Right atrium auricular region (tissue), 2 donors: ENCODE measurements around the gene RMI1. TPM values are rescaled to one million over a fixed set of nuclear protein-coding genes. Genes with fewer than 3 reads are reported as not detected.

ENCODE experiments used
- DNase-seq: peaks from one replicate; pipeline ENCODE4 v3.0.0-alpha.2; 2019; ENCODE audit warnings: low spot score
- H3K27ac ChIP-seq, 2 donors: fragments of 200-600 bp; sonication (generic); 1 replicate in 1 of 2; 2 replicates in 1 of 2; pipeline ENCODE4 v1.5.1; 2016 to 2019
- H3K27me3 ChIP-seq, 2 donors: fragments of 200-600 bp; sonication (generic); one replicate each; pipeline versions ENCODE4 v1.5.1 to v1.6.0; 2017 to 2019
- H3K36me3 ChIP-seq: fragments of 200-600 bp; sonication (generic); one replicate; pipeline ENCODE4 v1.5.1; 2016
- H3K4me1 ChIP-seq, 2 donors: fragments of 200-600 bp; sonication (generic); one replicate each; pipeline versions ENCODE4 v1.5.1 to v1.6.0; 2017 to 2019
- H3K4me3 ChIP-seq, 2 donors: fragments of 200-600 bp; sonication (generic); 1 replicate in 1 of 2; 2 replicates in 1 of 2; pipeline ENCODE4 v1.5.1; 2017 to 2019; ENCODE audit warnings: mild to moderate bottlenecking in 1 of 2, moderate library complexity in 1 of 2
- H3K9me3 ChIP-seq, 2 donors: fragments of 200-600 bp; sonication (generic); one replicate each; pipeline ENCODE4 v1.5.1; 2019
- CTCF ChIP-seq, 2 donors: fragments of 200-600 bp; sonication (generic); IDR thresholded peaks; one replicate each; pipeline ENCODE4 v1.5.1; 2019; ENCODE audit warnings: antibody characterized with exemption in 2 of 2
- total RNA-seq, 2 donors: library from RNA; depleted of rRNA; stranded (reverse); fragments of >200 nt; gene quantifications; one replicate each; pipeline ENCODE4 v1.1.0, GENCODE V29; 2016

RMI1 gene
- total RNA-seq, 2 donors from 2014 or later: 2.1 to 3.1 TPM

- TF ChIP-seq CTCF (IDR thresholded peaks at IDR 0.05): no peak
- Histone ChIP-seq H3K36me3 (peaks cover 16% of the 10 kb centered on the region), H3K27ac (peak overlapping the region; percentile 81 to 85), H3K9me3 (no peaks in the 10 kb centered on the region), H3K4me3 (peak overlapping the region; percentile 56 to 73), H3K4me1 (peaks cover 5 to 14% of the 10 kb centered on the region in 2 donors), H3K27me3 (no peaks in the 10 kb centered on the region)
- DNase-seq: no peak
Measured at GRCh38 chr9:83956086-83956435, 24.5 kb upstream of the RMI1 start.

- peak; percentile 81 for DNase-seq
- Histone ChIP-seq H3K4me1 (peaks cover 5 to 14% of the 10 kb centered on the region in 2 donors), H3K36me3 (peaks cover 16% of the 10 kb centered on the region), H3K9me3 (no peaks in the 10 kb centered on the region), H3K4me3 (peak overlapping the region; percentile 56 to 73), H3K27ac (peak overlapping the region; percentile 81 to 85), H3K27me3 (no peaks in the 10 kb centered on the region)
- peak in 1 of 2 donors; percentile 22 for TF ChIP-seq CTCF (IDR thresholded peaks at IDR 0.05)
Measured at GRCh38 chr9:83956436-83957247, 24.0 kb upstream of the RMI1 start.

GRCh38 chr9:83957248-83957513 lies 23.4 kb upstream of the RMI1 start:
- H3K9me3 ChIP-seq: no peaks in the 10 kb centered on the region
- no peak for TF ChIP-seq CTCF (IDR thresholded peaks at IDR 0.05)
- H3K36me3 ChIP-seq: peaks cover 12% of the 10 kb centered on the region
- peak overlapping the region; percentile 56 to 73 for H3K4me3 ChIP-seq
- H3K27ac ChIP-seq: peak overlapping the region; percentile 81 to 85
- peaks cover 5 to 14% of the 10 kb centered on the region in 2 donors for H3K4me1 ChIP-seq
- no peak for DNase-seq
- H3K27me3 ChIP-seq: no peaks in the 10 kb centered on the region

- peaks cover 6% of the 10 kb centered on the region for H3K36me3 ChIP-seq
- no peak for TF ChIP-seq CTCF (IDR thresholded peaks at IDR 0.05)
Measured at GRCh38 chr9:83959061-83959460, 21.5 kb upstream of the RMI1 start.

GRCh38 chr9:83960991-83961390 lies 19.6 kb upstream of the RMI1 start:
- TF ChIP-seq CTCF (IDR thresholded peaks at IDR 0.05): no peak

More at GRCh38 chr9:83959061-83959460, 21.5 kb upstream of the RMI1 start:
- H3K4me3 ChIP-seq: no peak overlapping the region
- H3K27me3 ChIP-seq: no peaks in the 10 kb centered on the region
- H3K27ac ChIP-seq: no peak overlapping the region
- H3K4me1 ChIP-seq: peaks cover 5 to 14% of the 10 kb centered on the region in 2 donors
- H3K9me3 ChIP-seq: no peaks in the 10 kb centered on the region
- DNase-seq: no peak

GRCh38 chr9:83962165-83962564 lies 18.4 kb upstream of the RMI1 start:
- no peak for DNase-seq
- Histone ChIP-seq H3K36me3 (no peaks in the 10 kb centered on the region), H3K4me1 (no peaks in the 10 kb centered on the region), H3K9me3 (no peaks in the 10 kb centered on the region), H3K4me3 (no peak overlapping the region), H3K27me3 (no peaks in the 10 kb centered on the region), H3K27ac (no peak overlapping the region)
- TF ChIP-seq CTCF (IDR thresholded peaks at IDR 0.05): no peak

More at GRCh38 chr9:83960991-83961390, 19.6 kb upstream of the RMI1 start:
- Histone ChIP-seq H3K4me1 (peaks cover 0 to 2% of the 10 kb centered on the region in 2 donors), H3K36me3 (no peaks in the 10 kb centered on the region), H3K27me3 (no peaks in the 10 kb centered on the region), H3K4me3 (no peak overlapping the region), H3K27ac (no peak overlapping the region), H3K9me3 (no peaks in the 10 kb centered on the region)
- DNase-seq: no peak
